Activated CD8-positive, alpha-beta T cell treated with anti-CD3 and anti-CD28 coated beads for 36 hours (primary cell): Measurements from ENCODE around the gene NPB. TPM values are rescaled to one million over a fixed set of nuclear protein-coding genes. Genes with fewer than 3 reads are reported as not detected.
A peak's percentile ranks its signal among the peaks of the same experiment; 100 is the strongest.

Source experiments
- ATAC-seq: fragments of 200-7000 bp; cut with Tn5 transposase; one replicate; pipeline ENCODE4 v1.10.0; 2021; ENCODE audit warnings: mild to moderate bottlenecking, moderate library complexity
- CTCF ChIA-PET: fragments of 350-600 bp; sonication (Branson Sonifier 250); formaldehyde crosslinking; loops from one replicate; lab custom pipeline; 2021; ENCODE audit warnings: antibody characterized with exemption; lab: Charles Lee
- POLR2A ChIA-PET: fragments of 350-600 bp; sonication (Branson Sonifier 250); formaldehyde crosslinking; loops from one replicate; lab custom pipeline; 2021; ENCODE audit warnings: antibody characterized with exemption; lab: Charles Lee
- DNase-seq: peaks from one replicate; pipeline ENCODE4 v3.0.0-alpha.2; 2020
- H3K27ac Mint-ChIP-seq: one replicate; pipeline ENCODE4 v1.8.0; 2021; ENCODE audit warnings: mild to moderate bottlenecking, mixed read lengths
- H3K27me3 Mint-ChIP-seq: one replicate; pipeline ENCODE4 v1.8.0; 2021; ENCODE audit warnings: mixed read lengths
- H3K36me3 Mint-ChIP-seq: one replicate; pipeline ENCODE4 v1.8.0; 2021; ENCODE audit warnings: low read depth, mixed read lengths
- H3K4me1 Mint-ChIP-seq: one replicate; pipeline ENCODE4 v1.8.0; 2021; ENCODE audit warnings: low read depth, mixed read lengths
- H3K4me3 Mint-ChIP-seq: one replicate; pipeline ENCODE4 v1.8.0; 2021; ENCODE audit warnings: mild to moderate bottlenecking, moderate library complexity, mixed read lengths
- H3K9me3 Mint-ChIP-seq: one replicate; pipeline ENCODE4 v1.8.0; 2021; ENCODE audit warnings: mixed read lengths
- CTCF ChIP-seq: fragments of 200-600 bp; IDR thresholded peaks from one replicate; pipeline ENCODE4 v1.8.0; 2022; ENCODE audit warnings: antibody characterized with exemption, mild to moderate bottlenecking
- intact Hi-C: fragments of 100-400 bp; cut with micrococcal nuclease; formaldehyde crosslinking; loops from one replicate; pipeline ENCODE4 v1.10.0; 2022
- total RNA-seq, 2 experiments: library from RNA; stranded (reverse); gene quantifications; one replicate each; pipeline ENCODE4 v1.2.3, GENCODE V29; 2021

Gene NPB
- total RNA-seq = under 1 TPM in 1 of 2 experiments, not detected in 1; 0.18 TPM

DNA sequence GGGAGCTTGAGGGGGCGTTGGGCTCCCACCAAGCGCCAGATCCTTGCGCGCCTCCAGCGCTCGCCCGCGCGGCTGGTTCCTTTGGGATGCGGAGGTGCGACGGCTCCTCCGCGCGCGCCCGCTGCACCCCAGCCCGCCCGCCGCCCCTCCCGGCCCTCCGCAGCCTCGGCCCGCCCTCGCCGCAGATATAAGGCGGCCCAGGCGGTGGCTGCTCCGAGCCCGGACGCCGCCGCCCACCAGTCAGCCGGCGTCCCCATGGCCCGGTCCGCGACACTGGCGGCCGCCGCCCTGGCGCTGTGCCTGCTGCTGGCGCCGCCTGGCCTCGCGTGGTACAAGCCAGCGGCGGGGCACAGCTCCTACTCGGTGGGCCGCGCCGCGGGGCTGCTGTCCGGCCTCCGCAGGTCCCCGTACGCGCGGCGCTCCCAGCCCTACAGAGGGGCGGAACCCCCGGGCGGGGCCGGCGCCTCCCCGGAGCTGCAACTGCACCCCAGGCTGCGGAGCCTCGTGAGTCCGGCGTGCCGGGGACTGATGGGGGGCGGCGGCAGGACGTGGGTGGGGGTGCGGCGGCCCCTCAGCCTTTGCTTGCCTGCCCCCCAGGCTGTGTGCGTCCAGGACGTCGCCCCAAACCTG is at the start of gene NPB:
NPB (plus strand) TSS at position 216 of the 630 bp plus-strand sequence; CDS start at position 256, 40 bp downstream.
- H3K4me3 Mint-ChIP-seq = no peak within 1 kb of the TSS
- peaks cover 2% of the 10 kb centered on the region for H3K4me1 Mint-ChIP-seq
- intact Hi-C loops = no loop called here
- DNase-seq = no peak
- H3K36me3 Mint-ChIP-seq = peaks cover 9% of the 10 kb centered on the region
- POLR2A ChIA-PET = interaction anchor here (1.0 to 3.5 kb wide), 3 partner anchors 10 to 19 kb away, joined by 3 to 14 read pairs (median 4); partner anchors contain the start of genes ALYREF and ANAPC11
- H3K9me3 Mint-ChIP-seq = no peaks in the 10 kb centered on the region
- no peak for TF ChIP-seq CTCF
- no peak within 1 kb of the TSS for H3K27ac Mint-ChIP-seq
- peaks cover 6% of the 10 kb centered on the region for H3K27me3 Mint-ChIP-seq
- peak; percentile 69 for ATAC-seq
- CTCF ChIA-PET = no interaction called here

DNA sequence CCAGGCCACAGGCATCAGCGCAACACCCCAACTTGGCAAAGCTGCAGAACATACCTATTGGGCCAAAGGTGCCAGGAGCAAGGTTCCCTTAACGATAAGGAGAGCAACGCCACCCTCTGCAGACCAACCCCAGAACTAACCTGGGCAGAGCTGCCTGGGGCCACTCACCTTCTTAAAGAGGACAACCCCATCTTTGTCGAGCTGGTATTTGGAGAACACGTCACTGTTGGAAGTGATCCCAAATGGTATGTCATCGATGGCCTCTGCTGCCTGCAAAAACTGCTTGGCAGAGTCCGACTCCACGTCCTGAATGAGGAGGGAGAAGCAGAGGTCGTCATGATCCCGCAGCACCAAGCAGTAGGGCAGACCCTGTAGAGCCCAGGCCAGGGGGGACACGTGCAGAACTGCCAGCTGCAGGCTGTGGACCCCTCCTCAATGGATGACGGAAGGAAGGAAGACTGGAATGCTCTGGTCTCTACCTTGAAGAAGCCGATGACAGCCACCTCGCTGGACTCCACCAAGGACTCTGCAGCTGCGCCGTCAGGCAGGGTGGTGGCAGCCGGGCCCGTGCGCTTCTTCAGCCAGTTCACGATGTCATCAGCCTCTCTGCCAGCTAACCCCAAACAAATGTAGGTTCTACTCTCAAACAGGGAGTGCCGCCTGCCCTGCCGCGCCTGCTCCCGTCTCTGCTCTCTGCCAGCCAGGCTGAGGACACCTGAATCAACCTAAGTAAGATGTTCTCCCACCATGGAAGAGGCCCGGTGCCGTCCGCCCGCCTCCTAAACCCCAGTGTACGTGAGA is 46.9 kb upstream of the NPB start:
- H3K4me3 Mint-ChIP-seq = no peak overlapping the region
- ChIA-PET CTCF (interaction anchor here (0.6 to 2.2 kb wide), 5 partner anchors 14 to 124 kb away, joined by 3 to 7 read pairs (median 3); no protein-coding TSS in a partner anchor), POLR2A (interaction anchor here (0.6 to 6.4 kb wide), 8 partner anchors 12 to 344 kb away, joined by 3 to 35 read pairs (median 4); partner anchors contain the start of gene SLC25A10)
- intact Hi-C loops = no loop called here
- no peaks in the 10 kb centered on the region for H3K9me3 Mint-ChIP-seq
- H3K27me3 Mint-ChIP-seq = no peaks in the 10 kb centered on the region
- H3K27ac Mint-ChIP-seq = no peak overlapping the region
- H3K4me1 Mint-ChIP-seq = peaks cover 29% of the 10 kb centered on the region
- no peak for TF ChIP-seq CTCF
- ATAC-seq (no peak), DNase-seq (no peak)
- peaks cover 65% of the 10 kb centered on the region for H3K36me3 Mint-ChIP-seq

GRCh38 chr17:81858170-81858966 is 43.7 kb upstream of the NPB start:
- no peak for TF ChIP-seq CTCF
- Mint-ChIP-seq H3K36me3 (peaks cover 65% of the 10 kb centered on the region), H3K4me3 (peak overlapping the region; percentile 96), H3K4me1 (peaks cover 35% of the 10 kb centered on the region), H3K27ac (peak overlapping the region; percentile 38), H3K27me3 (no peaks in the 10 kb centered on the region), H3K9me3 (no peaks in the 10 kb centered on the region)
- ATAC-seq = no peak
- no peak for DNase-seq
- intact Hi-C loops = no loop called here
- ChIA-PET POLR2A (interaction anchor here (0.9 to 4.9 kb wide), 6 partner anchors 9 to 39 kb away, joined by 3 to 38 read pairs (median 8); partner anchors contain the start of genes ARHGDIA and MCRIP1), CTCF (interaction anchor here (1.4 kb wide), 1 partner anchor 123 kb away, joined by 4 read pairs; no protein-coding TSS in a partner anchor)

- ATAC-seq (no peak), DNase-seq (peak; percentile 31)
- no peak for TF ChIP-seq CTCF
- H3K4me3 Mint-ChIP-seq = peak overlapping the region; percentile 96
- H3K4me1 Mint-ChIP-seq = peaks cover 42% of the 10 kb centered on the region
- intact Hi-C loops = no loop called here
- ChIA-PET POLR2A (interaction anchor here (0.5 to 4.9 kb wide), 9 partner anchors 8 to 502 kb away, joined by 3 to 38 read pairs (median 4); partner anchors contain the start of genes ARHGDIA, ARL16, HGS and MCRIP1), CTCF (interaction anchor here (1.0 to 1.4 kb wide), 3 partner anchors 10 to 124 kb away, joined by 4 read pairs; no protein-coding TSS in a partner anchor)
- peaks cover 66% of the 10 kb centered on the region for H3K36me3 Mint-ChIP-seq
- no peaks in the 10 kb centered on the region for H3K27me3 Mint-ChIP-seq
- H3K27ac Mint-ChIP-seq = peak overlapping the region; percentile 91
- H3K9me3 Mint-ChIP-seq = no peaks in the 10 kb centered on the region
These were observed 42.8 kb upstream of the NPB start for GRCh38 chr17:81858967-81859905.
